Lower leg skin (tissue), 4 donors: ENCODE data around the gene CYP27A1. TPM values are rescaled to one million over a fixed set of nuclear protein-coding genes. Genes with fewer than 3 reads are reported as not detected.

Source experiments
- DNase-seq, 2 donors: peaks; one replicate each; pipeline ENCODE4 v3.0.0-alpha.2; 2019; ENCODE audit warnings: low spot score in 2 of 2
- H3K4me3 ChIP-seq: fragments of 200-600 bp; sonication (generic); 2 replicates; pipeline ENCODE4 v1.5.1; 2017; ENCODE audit warnings: mild to moderate bottlenecking, low read depth; ENCODE audit not compliant: poor library complexity, severe bottlenecking
- POLR2A ChIP-seq, 2 donors: fragments of 450-650 bp; IDR thresholded peaks; one replicate each; pipeline ENCODE4 v1.6.1; 2016 to 2017; ENCODE audit warnings: antibody characterized with exemption in 2 of 2, mild to moderate bottlenecking in 1 of 2, moderate library complexity in 1 of 2
- WGBS, 2 donors: methylation state at CpG; one replicate each; pipeline ENCODE4 v1.1.5; 2018; 5-methylcytosine and 5-hydroxymethylcytosine counted together
- intact Hi-C: fragments of 100-400 bp; cut with DNase I; formaldehyde crosslinking; loops from one replicate; pipeline ENCODE4 v1.15.0; 2023; ENCODE audit warnings: low total_unique reads
- total RNA-seq, 4 donors: library from RNA; depleted of rRNA; stranded (reverse); fragments of >200 nt; gene quantifications; one replicate each; pipeline ENCODE4 v1.1.0, GENCODE V29; 2016
- TF ChIP-seq, protein P1 (sequence below), 3 donors: fragments of 450-650 bp; IDR thresholded peaks; one replicate each; pipeline ENCODE4 v1.5.1; 2016; ENCODE audit warnings: antibody characterized with exemption in 3 of 3, mild to moderate bottlenecking in 3 of 3, moderate library complexity in 2 of 3

The CYP27A1 gene
- total RNA-seq, 4 donors from 2014 or later = 12.9 to 35.2 (median 21.8) TPM

DNA sequence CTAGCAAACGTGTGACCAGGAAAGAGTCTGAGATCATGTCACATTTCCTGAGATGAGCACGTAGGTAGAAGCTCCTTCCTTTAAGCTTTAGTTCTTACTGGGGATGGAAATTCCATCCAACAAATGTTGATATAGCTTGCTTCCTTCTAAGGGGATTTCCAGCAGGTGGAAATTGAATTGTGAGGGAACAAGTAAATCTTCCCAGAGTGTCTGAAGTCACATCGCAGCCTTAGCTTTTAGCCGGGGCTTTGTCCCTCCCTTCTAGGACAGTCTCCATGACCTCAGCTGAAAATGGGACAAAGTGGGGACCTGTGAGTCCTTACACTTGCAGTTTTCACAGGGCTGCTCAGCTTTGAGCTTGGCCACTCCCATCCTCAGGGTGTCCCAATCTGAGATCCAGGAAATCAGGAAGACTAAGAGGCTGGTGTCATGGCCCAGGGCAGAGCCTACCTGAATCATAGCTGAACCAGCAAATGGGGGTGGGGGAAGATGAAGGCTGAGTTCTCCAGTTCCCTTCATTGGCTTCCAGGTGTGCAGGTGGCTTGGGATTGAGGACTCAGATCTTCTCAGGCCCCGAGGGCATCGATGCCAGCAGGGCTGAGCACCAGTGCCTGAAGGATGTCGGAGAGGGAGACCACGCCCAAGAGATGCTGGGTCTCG, 41.4 kb downstream of the CYP27A1 start:
- TF ChIP-seq POLR2A (IDR thresholded peaks at IDR 0.05) = no peak
- TF ChIP-seq, protein P1, sequence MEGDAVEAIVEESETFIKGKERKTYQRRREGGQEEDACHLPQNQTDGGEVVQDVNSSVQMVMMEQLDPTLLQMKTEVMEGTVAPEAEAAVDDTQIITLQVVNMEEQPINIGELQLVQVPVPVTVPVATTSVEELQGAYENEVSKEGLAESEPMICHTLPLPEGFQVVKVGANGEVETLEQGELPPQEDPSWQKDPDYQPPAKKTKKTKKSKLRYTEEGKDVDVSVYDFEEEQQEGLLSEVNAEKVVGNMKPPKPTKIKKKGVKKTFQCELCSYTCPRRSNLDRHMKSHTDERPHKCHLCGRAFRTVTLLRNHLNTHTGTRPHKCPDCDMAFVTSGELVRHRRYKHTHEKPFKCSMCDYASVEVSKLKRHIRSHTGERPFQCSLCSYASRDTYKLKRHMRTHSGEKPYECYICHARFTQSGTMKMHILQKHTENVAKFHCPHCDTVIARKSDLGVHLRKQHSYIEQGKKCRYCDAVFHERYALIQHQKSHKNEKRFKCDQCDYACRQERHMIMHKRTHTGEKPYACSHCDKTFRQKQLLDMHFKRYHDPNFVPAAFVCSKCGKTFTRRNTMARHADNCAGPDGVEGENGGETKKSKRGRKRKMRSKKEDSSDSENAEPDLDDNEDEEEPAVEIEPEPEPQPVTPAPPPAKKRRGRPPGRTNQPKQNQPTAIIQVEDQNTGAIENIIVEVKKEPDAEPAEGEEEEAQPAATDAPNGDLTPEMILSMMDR (IDR thresholded peaks at IDR 0.05) = no peak
- 83 to 85% methylated on average over 9 of the region's 9 CpGs for WGBS, 2 donors
- intact Hi-C loops = no loop called here

DNA sequence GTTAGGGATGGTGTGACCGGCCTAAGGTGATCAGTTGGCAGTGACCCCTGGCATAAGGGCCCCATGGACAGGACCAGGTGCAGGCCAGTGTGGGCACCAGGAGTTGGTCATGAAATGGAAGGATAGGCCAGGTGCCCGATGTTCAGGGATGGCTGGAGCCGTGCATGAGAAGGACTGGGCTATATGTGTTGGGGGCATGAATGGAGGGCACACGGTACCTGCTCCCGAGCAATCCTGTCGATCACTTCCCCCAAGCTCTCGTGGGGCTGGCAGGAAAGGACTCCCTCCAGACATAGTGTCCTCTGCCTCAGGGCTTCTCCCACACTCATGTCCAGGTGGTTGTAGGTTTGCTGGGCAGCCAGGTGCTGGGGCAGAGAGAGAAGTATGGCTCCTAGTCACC, 42.1 kb downstream of the CYP27A1 start:
- intact Hi-C loops = no loop called here
- no peak overlapping the region for H3K4me3 ChIP-seq
- peak in 1 of 2 donors; percentile 67 for DNase-seq
- TF ChIP-seq, protein P1 (IDR thresholded peaks at IDR 0.05) = no peak
- TF ChIP-seq POLR2A (IDR thresholded peaks at IDR 0.05) = no peak
- 88 to 95% methylated on average over 7 of the region's 7 CpGs for WGBS, 2 donors

More for the DNA sequence above, 41.4 kb downstream of the CYP27A1 start:
- DNase-seq = peak in 1 of 2 donors; percentile 77
- no peak overlapping the region for H3K4me3 ChIP-seq

DNA sequence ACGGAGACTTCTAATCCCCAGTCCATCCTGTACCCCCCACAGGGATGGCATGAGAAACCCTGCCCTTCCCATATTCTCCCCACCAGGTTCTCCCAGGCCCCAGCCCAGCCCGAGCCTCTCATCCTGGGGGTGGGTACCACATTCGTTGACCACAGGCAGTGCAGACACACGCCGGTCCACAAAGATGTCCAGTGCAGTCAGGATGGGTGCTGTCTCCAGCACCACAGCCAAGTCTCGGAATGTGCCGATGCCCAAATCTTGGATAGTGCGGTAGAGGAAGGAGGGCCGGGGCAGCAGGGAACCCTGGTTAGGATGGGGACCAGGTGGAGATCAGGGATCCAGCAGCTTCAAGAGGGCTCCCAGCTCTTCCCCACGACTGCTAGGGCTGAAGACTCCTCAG, 44.8 kb downstream of the CYP27A1 start:
- 81 to 84% methylated on average over 10 of the region's 10 CpGs for whole genome bisulfite sequencing, 2 donors
- intact Hi-C loops = no loop called here
- no peak for DNase-seq
- TF ChIP-seq, protein P1 (IDR thresholded peaks at IDR 0.05) = no peak
- TF ChIP-seq POLR2A (IDR thresholded peaks at IDR 0.05) = no peak
- H3K4me3 ChIP-seq = no peak overlapping the region

DNA sequence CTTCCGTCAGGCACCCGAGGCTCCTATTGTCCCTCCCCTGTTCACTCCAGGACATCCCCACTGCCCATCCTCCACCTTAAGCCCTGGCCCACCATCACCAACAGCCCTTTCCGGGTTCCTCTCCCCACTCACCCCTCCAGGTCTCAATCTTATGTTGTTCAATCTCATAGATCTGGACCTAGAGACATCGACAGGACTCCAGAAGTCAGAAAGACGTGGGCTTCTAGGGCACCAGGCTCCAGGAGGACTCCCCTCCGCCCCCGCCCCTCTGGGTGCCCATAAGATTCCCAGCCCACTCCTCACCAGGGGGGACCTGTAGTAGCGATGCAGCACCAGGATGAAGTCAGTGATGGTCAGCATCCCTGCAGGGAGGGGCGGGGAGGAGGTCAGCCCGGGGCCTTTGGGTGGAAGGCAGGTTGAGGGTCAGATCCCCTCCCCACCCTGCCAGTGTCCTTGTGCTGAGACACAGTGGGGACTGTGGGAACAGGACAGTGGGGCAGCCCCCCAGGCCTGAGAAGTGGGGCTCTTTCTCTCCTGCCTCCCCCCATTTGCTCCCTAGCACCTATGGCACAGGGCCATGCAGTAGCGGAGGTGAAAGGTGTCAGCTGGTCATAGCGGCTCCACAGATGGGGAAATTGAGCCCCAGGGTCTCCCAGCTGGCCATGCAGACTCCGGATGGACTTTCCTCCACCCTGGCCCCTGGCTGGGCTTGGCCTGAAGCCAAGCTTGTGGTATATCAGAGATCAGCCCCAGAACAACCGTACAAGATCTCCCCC, 45.9 kb downstream of the CYP27A1 start:
- no peak overlapping the region for H3K4me3 ChIP-seq
- TF ChIP-seq, protein P1 (IDR thresholded peaks at IDR 0.05) = no peak
- TF ChIP-seq POLR2A (IDR thresholded peaks at IDR 0.05) = no peak
- WGBS, 2 donors = 79 to 83% methylated on average over 13 to 14 of the region's 14 CpGs
- intact Hi-C loops = no loop called here
- peak in 1 of 2 donors; percentile 78 for DNase-seq

DNA sequence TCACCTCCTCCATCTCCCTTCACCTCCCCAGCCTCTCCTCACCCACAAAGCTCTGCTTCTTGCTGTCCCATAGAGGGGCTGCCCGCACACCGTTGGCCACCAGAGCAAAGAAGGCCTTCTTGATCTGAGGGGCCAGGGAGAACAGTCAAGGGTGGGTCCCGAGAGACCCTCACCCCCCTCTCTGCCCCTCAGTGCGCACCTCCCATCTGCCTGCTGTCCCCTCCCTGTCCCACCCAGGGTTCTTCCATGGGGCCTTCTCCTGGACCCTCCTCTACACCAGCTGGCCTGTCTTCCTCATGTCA, 46.5 kb downstream of the CYP27A1 start:
- TF ChIP-seq, protein P1 (IDR thresholded peaks at IDR 0.05) = no peak
- TF ChIP-seq POLR2A (IDR thresholded peaks at IDR 0.05) = no peak
- 74 to 94% methylated on average over 3 to 4 of the region's 4 CpGs for WGBS, 2 donors
- intact Hi-C loops = no loop called here
- no peak overlapping the region for H3K4me3 ChIP-seq
- DNase-seq = no peak
